Aorta (tissue), 5 donors: Measurements from ENCODE around the gene MTRF1. TPM values are rescaled to one million over a fixed set of nuclear protein-coding genes. Genes with fewer than 3 reads are reported as not detected.

Experiments
- ATAC-seq: fragments of 200-7000 bp; cut with Tn5 transposase; one replicate; pipeline ENCODE4 v1.9.1; 2022; ENCODE audit warnings: moderate library complexity; ENCODE audit not compliant: low FRiP score
- DNase-seq, 2 donors: peaks; one replicate each; pipeline ENCODE4 v3.0.0-alpha.2; 2020
- H3K27ac ChIP-seq, 2 donors: one replicate each; pipeline ENCODE4 v1.5.1; 2013; ENCODE audit warnings: low read length in 2 of 2, mild to moderate bottlenecking in 2 of 2, moderate library complexity in 2 of 2, control low read depth in 1 of 2, inconsistent platforms in 1 of 2, low read depth in 1 of 2
- H3K27me3 ChIP-seq, 2 donors: one replicate each; pipeline ENCODE4 v1.6.1; 2013; ENCODE audit warnings: control low read depth in 1 of 2, low read length in 1 of 2, mild to moderate bottlenecking in 1 of 2, moderate library complexity in 1 of 2; ENCODE audit not compliant: insufficient read depth in 2 of 2, control insufficient read depth in 1 of 2
- H3K36me3 ChIP-seq, 2 donors: one replicate each; pipeline ENCODE4 v1.6.1; 2013; ENCODE audit warnings: control low read depth in 1 of 2, low read length in 1 of 2, mild to moderate bottlenecking in 1 of 2; ENCODE audit not compliant: insufficient read depth in 2 of 2, control insufficient read depth in 1 of 2
- H3K4me1 ChIP-seq, 2 donors: one replicate each; pipeline ENCODE4 v1.6.1; 2013; ENCODE audit warnings: low read length in 2 of 2, control low read depth in 1 of 2, mild to moderate bottlenecking in 1 of 2, moderate library complexity in 1 of 2; ENCODE audit not compliant: insufficient read depth in 2 of 2, control insufficient read depth in 1 of 2
- H3K4me3 ChIP-seq, 2 donors: one replicate each; pipeline ENCODE4 v1.5.1; 2013; ENCODE audit warnings: low read length in 2 of 2, control low read depth in 1 of 2, mild to moderate bottlenecking in 1 of 2
- H3K9me3 ChIP-seq: one replicate; pipeline ENCODE4 v1.6.1; 2013; ENCODE audit warnings: mild to moderate bottlenecking, low read length; ENCODE audit not compliant: control insufficient read depth
- WGBS, 2 donors: extraction: QIAGEN DNeasy Blood & Tissue Kit; methylation state at CpG; one replicate each; pipeline ENCODE4 v1.1.7; 2013; 5-methylcytosine and 5-hydroxymethylcytosine counted together
- intact Hi-C, 2 donors: fragments of 100-400 bp; cut with DNase I; formaldehyde crosslinking; loops; one replicate each; pipeline versions ENCODE4 v1.14.2 to v1.15.0; 2022
- polyA plus RNA-seq, 2 donors: library from polyadenylated mRNA; stranded (reverse); fragments of 200-250 nt; gene quantifications; one replicate each; pipeline ENCODE4 v1.2.3, GENCODE V29; 2013
- total RNA-seq, 2 donors: library from RNA; stranded (reverse); fragmentation: NEBNext Ultra II Directional; extraction: Animal tissue kit (Norgen Biotek cat#: 25700); gene quantifications; one replicate each; pipeline ENCODE4 v1.2.1, GENCODE V29; 2021
- donor health status: healthy with polysubstance abuse.
- donor health status: Bipolar disorder and iron deficiency.
- donor health status: DM: no; HTN: no; CAD: no.
- donor health status: DM: no; HTN: no; CAD: no.
- donor health status: DM: yes; HTN: yes; CAD: no.

MTRF1 gene
- total and polyA plus RNA-seq, 4 donors: 6.8 to 13.7 (median 10.0) TPM

GRCh38 chr13:41236369-41236768 lies 27.0 kb downstream of the MTRF1 start:
- Histone ChIP-seq H3K27me3 (no peaks in the 10 kb centered on the region), H3K4me3 (no peak overlapping the region), H3K36me3 (peaks cover 0 to 2% of the 10 kb centered on the region in 2 donors), H3K4me1 (no peaks in the 10 kb centered on the region), H3K27ac (no peak overlapping the region), H3K9me3 (no peaks in the 10 kb centered on the region)
- no peak for ATAC-seq
- no peak for DNase-seq
- intact Hi-C loops: no loop called here
- 72 to 86% methylated on average over 1 of the region's 1 CpG for WGBS, 2 donors

- no peak overlapping the region for H3K27ac ChIP-seq
- no peaks in the 10 kb centered on the region for H3K27me3 ChIP-seq
- WGBS, 2 donors: 83 to 87% methylated on average over 4 of the region's 4 CpGs
- DNase-seq (no peak), ATAC-seq (no peak)
- H3K36me3 ChIP-seq: peaks cover 2 to 5% of the 10 kb centered on the region in 2 donors
- no peaks in the 10 kb centered on the region for H3K4me1 ChIP-seq
- H3K9me3 ChIP-seq: no peaks in the 10 kb centered on the region
- intact Hi-C loops: no loop called here
- H3K4me3 ChIP-seq: no peak overlapping the region
Observed at GRCh38 chr13:41232578-41233480, 30.5 kb downstream of the MTRF1 start.

GRCh38 chr13:41231786-41232185 lies 31.6 kb downstream of the MTRF1 start:
- no peaks in the 10 kb centered on the region for H3K9me3 ChIP-seq
- WGBS, 2 donors: 81 to 90% methylated on average over 3 of the region's 3 CpGs
- no peaks in the 10 kb centered on the region for H3K27me3 ChIP-seq
- H3K4me1 ChIP-seq: no peaks in the 10 kb centered on the region
- ATAC-seq (no peak), DNase-seq (no peak)
- intact Hi-C loops: no loop called here
- peaks cover 2 to 5% of the 10 kb centered on the region in 2 donors for H3K36me3 ChIP-seq
- H3K27ac ChIP-seq: no peak overlapping the region
- no peak overlapping the region for H3K4me3 ChIP-seq

GRCh38 chr13:41231025-41231677 lies 32.2 kb downstream of the MTRF1 start:
- H3K27me3 ChIP-seq: no peaks in the 10 kb centered on the region
- WGBS, 2 donors: 92 to 93% methylated on average over 2 of the region's 2 CpGs
- no peaks in the 10 kb centered on the region for H3K4me1 ChIP-seq
- no peak for DNase-seq
- no peaks in the 10 kb centered on the region for H3K9me3 ChIP-seq
- intact Hi-C loops: no loop called here
- no peak overlapping the region for H3K27ac ChIP-seq
- no peak for ATAC-seq
- H3K4me3 ChIP-seq: no peak overlapping the region
- H3K36me3 ChIP-seq: peaks cover 2 to 5% of the 10 kb centered on the region in 2 donors

- ATAC-seq (no peak), DNase-seq (no peak)
- H3K4me1 ChIP-seq: no peaks in the 10 kb centered on the region
- H3K4me3 ChIP-seq: no peak overlapping the region
- H3K27ac ChIP-seq: no peak overlapping the region
- H3K36me3 ChIP-seq: peaks cover 2 to 5% of the 10 kb centered on the region in 2 donors
- no peaks in the 10 kb centered on the region for H3K9me3 ChIP-seq
- no peaks in the 10 kb centered on the region for H3K27me3 ChIP-seq
- intact Hi-C loops: no loop called here
Observed at GRCh38 chr13:41229356-41229755, 34.0 kb downstream of the MTRF1 start.

GRCh38 chr13:41224113-41225110 lies 39.0 kb downstream of the MTRF1 start:
- Histone ChIP-seq H3K9me3 (no peaks in the 10 kb centered on the region), H3K27ac (no peak overlapping the region), H3K4me3 (no peak overlapping the region), H3K27me3 (no peaks in the 10 kb centered on the region), H3K4me1 (no peaks in the 10 kb centered on the region), H3K36me3 (peaks cover 0 to 2% of the 10 kb centered on the region in 2 donors)
- WGBS, 2 donors: 79 to 89% methylated on average over 7 of the region's 7 CpGs
- intact Hi-C loops: loop anchor here (5.0 kb wide), 1 partner anchor 147 kb away; no protein-coding TSS in a partner anchor
- DNase-seq: no peak
- no peak for ATAC-seq

- intact Hi-C loops: loop anchor here (5.0 kb wide), 1 partner anchor 145 kb away; no protein-coding TSS in a partner anchor
- 45 to 46% methylated on average over 6 of the region's 6 CpGs for WGBS, 2 donors
- no peaks in the 10 kb centered on the region for H3K27me3 ChIP-seq
- no peak overlapping the region for H3K27ac ChIP-seq
- H3K9me3 ChIP-seq: no peaks in the 10 kb centered on the region
- no peak overlapping the region for H3K4me3 ChIP-seq
- H3K36me3 ChIP-seq: no peaks in the 10 kb centered on the region
- ATAC-seq (peak; percentile 85), DNase-seq (no peak)
- H3K4me1 ChIP-seq: no peaks in the 10 kb centered on the region
Observed at GRCh38 chr13:41222259-41222852, 41.0 kb downstream of the MTRF1 start.

GRCh38 chr13:41220401-41220800 lies 43.0 kb downstream of the MTRF1 start:
- Histone ChIP-seq H3K27me3 (no peaks in the 10 kb centered on the region), H3K9me3 (no peaks in the 10 kb centered on the region), H3K4me3 (no peak overlapping the region), H3K36me3 (no peaks in the 10 kb centered on the region), H3K27ac (no peak overlapping the region), H3K4me1 (no peaks in the 10 kb centered on the region)
- ATAC-seq (no peak), DNase-seq (no peak)
- 87 to 92% methylated on average over 3 of the region's 3 CpGs for WGBS, 2 donors
- intact Hi-C loops: loop anchor here (5.0 kb wide), 1 partner anchor 143 kb away; no protein-coding TSS in a partner anchor
